Kidney glomerular epithelial cell (primary cell): ENCODE results near the gene SCN10A.
A peak's percentile ranks its signal among the peaks of the same experiment; 100 is the strongest.

Source experiments
- DNase-seq: peaks from one replicate; lab custom pipeline; 2025; lab: John Stamatoyannopoulos, UW

SCN10A gene

GRCh38 chr3:38651153-38651789, 164.7 kb downstream of the SCN10A start:
- DNase-seq = peak; percentile 4

GRCh38 chr3:38650248-38650951, 165.6 kb downstream of the SCN10A start:
- no peak for DNase-seq

DNA sequence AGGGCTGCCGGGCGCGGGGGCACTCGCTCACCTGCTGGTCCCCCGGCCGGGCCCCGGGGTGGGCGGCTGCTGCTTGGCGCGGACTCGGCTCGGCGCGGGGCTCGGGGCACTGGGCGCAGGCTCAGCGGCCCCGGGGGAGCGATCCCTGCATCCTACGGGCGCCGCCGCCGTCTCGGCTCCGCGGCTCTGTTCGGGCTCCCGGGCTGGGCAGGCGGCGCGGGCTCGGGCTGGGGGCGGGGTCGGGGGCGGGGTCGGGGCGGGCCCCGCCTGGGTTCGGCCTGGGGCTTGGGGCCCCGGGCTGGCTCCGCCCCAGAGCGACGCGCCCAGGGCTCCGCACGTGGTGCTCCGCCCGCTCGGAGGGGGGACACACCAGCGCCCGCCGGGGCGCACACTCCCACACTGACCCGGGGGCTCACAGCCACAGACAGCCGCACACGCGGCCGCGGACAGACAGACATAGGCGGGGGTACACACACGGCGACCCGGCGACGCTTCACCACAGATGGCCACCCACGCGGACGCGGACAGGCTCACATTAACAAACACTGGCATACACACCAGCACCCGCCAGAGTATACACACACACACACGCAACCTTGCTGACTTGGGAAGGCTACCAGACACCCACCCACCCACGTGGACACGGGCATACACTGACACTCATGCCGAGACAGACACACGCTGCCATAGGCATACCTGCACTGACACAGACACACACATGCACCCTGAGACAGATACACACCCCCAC, 166.3 kb downstream of the SCN10A start, which contains the start of gene SCN5A:
SCN5A (minus strand) TSS at position 188 of the 748 bp plus-strand sequence. CDS start 16,380 bp downstream, outside the sequence.
- peak; percentile 8 for DNase-seq

- no peak for DNase-seq
These were observed 167.1 kb downstream of the SCN10A start for GRCh38 chr3:38648659-38649499.

DNA sequence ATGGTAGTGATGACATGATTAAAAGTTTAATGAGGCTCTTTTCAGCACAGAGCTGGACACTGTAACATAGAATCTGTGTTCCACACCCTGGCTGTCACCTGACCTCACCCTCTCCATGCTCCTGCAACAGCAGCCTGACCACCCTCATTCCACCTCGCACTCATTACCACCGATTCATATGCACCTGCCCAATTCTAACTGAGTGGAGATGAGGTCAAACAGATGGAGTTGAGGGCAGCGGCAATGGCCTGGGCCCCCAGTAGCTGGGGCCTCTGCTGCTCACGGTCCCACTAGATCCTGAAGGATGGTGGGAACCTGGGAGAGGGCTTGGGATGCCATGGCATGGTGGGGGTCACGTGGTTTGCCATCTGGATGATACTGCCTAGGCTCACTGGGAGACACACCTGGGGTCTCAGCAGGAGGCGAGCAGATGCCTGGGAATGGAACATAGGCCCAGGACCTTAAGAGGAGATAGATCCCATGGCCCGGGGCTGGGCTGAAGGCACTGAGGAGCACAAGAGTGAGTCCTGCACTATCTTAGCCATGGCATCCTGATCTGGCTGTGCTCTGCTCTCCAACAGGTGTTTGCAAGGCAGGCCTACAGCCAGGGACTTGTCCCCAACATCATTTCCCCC, 167.9 kb downstream of the SCN10A start:
- no peak for DNase-seq

DNA sequence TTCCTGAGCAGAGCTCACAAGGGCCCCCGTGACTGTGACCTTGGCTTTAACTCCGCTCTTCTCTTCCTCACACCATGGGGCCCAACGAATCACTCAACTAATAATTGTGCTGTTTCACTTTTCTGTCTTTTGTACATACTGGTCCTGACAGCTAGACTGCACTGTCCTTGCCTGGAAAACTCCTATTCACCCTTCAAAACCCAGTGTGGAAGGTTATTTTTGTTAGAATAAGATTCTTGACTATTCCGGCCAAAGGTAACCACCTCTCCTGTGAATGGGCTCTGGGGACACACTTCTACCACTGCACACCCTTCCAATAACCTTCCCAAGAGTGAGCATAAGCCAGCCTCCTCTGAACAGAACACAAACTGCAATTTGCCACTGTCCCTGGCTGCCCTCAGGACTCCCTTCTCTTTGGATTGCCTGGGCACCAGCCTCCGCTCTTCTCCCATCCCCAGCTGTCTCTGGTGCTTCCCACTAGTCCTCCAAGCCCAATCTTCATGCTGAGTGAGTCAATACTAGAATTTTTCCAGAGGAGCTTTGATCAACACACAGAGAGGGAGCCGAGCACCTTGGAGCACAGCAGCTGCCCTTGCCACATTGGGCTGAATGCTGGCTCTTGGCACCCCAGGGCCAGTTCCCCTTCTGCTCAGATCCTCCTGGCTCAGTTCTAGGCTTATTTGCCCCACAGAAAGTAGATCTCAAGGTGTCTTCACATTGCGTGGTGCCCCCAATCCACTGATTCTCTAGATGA, 168.6 kb downstream of the SCN10A start:
- DNase-seq = no peak
